Coronary artery (tissue), 2 donors: ENCODE measurements around the gene SPSB2.

Experiments
- DNase-seq: peaks from one replicate; pipeline ENCODE4 v3.0.0-alpha.2; 2017; ENCODE audit warnings: low spot score
- H3K27ac ChIP-seq, 2 donors: fragments of 200-600 bp; sonication (generic); one replicate each; pipeline ENCODE4 v1.5.1; 2016 to 2019
- H3K4me3 ChIP-seq: fragments of 200-600 bp; sonication (generic); 2 replicates; pipeline ENCODE4 v1.5.1; 2016; ENCODE audit warnings: mild to moderate bottlenecking, moderate library complexity
- TF ChIP-seq, protein P1 (sequence below): fragments of 200-600 bp; sonication (generic); IDR thresholded peaks from one replicate; pipeline ENCODE4 v1.5.1; 2019; ENCODE audit warnings: antibody characterized with exemption

SPSB2 gene

GRCh38 chr12:6830999-6831398 is 42.1 kb downstream of the SPSB2 start:
- H3K4me3 ChIP-seq = no peak overlapping the region
- TF ChIP-seq, protein P1, sequence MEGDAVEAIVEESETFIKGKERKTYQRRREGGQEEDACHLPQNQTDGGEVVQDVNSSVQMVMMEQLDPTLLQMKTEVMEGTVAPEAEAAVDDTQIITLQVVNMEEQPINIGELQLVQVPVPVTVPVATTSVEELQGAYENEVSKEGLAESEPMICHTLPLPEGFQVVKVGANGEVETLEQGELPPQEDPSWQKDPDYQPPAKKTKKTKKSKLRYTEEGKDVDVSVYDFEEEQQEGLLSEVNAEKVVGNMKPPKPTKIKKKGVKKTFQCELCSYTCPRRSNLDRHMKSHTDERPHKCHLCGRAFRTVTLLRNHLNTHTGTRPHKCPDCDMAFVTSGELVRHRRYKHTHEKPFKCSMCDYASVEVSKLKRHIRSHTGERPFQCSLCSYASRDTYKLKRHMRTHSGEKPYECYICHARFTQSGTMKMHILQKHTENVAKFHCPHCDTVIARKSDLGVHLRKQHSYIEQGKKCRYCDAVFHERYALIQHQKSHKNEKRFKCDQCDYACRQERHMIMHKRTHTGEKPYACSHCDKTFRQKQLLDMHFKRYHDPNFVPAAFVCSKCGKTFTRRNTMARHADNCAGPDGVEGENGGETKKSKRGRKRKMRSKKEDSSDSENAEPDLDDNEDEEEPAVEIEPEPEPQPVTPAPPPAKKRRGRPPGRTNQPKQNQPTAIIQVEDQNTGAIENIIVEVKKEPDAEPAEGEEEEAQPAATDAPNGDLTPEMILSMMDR = no peak
- DNase-seq = no peak
- H3K27ac ChIP-seq = no peak overlapping the region

DNA sequence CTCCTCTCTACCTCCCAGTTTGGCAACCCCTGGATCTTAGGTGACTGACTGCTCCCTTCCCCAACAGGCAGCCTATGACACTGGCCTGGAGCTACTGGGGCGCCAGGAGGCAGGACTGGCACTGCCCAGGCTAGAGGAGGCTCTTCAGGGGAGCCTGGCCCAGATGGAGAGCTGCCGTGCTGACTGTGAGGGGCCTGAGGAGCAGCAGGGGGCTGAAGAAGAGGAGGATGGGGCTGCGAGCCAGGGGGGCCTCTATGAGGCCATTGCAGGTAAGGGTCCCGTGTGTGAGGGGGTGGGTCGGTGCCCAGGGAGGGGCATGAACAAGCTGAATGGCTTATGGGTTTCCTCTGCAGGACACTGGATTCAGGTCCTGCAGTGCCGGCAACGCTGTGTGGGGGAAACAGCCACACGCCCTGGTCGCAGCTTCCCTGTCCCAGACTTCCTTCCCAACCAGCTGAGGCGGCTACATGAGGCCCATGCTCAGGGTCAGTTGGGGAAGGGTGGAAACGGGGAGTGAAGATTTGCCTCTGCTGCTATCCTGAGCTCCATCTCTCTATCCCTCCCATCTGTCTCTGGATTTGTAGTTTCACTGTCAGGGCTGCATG is 42.7 kb downstream of the SPSB2 start:
- no peak for DNase-seq
- H3K27ac ChIP-seq = peak overlapping the region; percentile 85 to 94
- TF ChIP-seq, protein P1 = no peak
- no peak overlapping the region for H3K4me3 ChIP-seq

GRCh38 chr12:6829536-6830220 is 43.4 kb downstream of the SPSB2 start:
- H3K4me3 ChIP-seq = peak overlapping the region; percentile 92
- H3K27ac ChIP-seq = peak overlapping the region; percentile 85 to 94
- no peak for DNase-seq
- TF ChIP-seq, protein P1 = no peak

DNA sequence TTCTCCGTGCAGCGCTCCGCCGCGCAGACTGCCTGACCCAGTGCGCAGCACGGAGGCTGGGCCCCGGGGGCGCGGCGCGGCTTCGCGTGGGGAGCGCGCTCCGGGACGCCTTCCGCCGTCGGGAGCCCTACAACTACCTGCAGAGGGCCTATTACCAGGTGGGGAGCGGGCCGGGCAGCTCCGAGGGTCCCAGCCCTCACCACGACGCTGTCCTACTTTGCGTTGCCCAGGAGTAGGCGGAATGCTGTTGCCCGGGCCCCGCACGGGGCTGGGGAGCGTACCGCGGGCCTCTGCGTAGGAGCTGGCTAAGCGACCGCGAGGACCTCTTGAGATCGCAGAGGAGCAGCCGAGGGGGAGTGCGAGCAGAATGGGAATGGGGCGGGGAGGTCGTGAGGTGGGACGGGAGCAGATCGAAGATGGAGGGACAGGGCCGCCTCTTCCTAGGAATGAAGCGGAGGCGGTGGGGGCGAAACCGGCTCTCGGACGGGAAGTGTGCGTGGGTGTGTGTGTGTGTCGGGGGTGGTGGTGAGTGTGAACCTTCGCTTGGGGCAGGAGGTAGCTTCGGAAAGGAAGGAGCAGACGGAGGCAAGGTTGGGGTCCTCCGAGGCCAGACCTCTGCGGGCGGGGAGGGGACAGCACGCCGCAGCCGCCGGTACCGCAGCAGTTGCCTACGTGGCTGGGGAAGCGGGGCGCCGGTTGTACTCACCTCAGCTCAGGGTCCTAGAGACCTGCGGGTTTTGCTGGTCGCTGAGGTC is 44.1 kb downstream of the SPSB2 start:
- no peak for DNase-seq
- H3K4me3 ChIP-seq = peak overlapping the region; percentile 92
- H3K27ac ChIP-seq = peak overlapping the region; percentile 85 to 94
- TF ChIP-seq, protein P1 = no peak

DNA sequence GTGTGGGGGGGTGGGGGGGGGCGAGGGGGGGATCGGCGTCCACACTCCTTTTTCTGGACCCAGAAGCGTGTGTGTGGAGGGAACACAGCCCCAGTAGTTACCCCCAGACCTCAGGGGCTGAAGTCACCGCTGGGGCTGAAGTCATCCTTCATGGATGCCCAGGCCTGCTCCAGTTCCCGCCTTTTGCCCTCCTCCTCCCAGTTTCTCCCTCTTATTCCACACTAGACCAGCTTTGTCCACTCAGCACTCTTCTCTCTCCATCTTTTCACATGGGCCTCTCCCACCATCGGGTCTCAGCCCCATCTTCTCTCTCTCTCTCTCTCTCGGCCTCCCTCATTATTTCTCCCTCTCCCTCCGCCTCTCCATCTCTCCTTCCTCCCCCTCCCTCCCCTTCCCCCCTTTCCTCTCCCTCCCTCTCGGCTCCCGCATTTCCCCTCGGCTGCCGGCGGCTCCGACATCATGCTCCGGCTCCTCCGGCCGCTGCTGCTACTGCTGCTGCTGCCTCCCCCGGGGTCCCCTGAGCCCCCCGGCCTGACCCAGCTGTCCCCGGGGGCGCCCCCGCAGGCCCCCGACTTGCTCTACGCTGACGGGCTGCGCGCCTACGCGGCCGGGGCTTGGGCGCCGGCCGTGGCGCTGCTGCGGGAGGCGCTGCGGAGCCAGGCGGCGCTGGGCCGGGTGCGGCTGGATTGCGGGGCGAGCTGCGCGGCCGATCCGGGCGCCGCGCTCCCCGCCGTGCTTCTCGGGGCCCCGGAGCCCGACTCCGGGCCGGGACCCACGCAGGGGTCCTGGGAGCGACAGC is 44.9 kb downstream of the SPSB2 start, which contains the start of gene P3H3:
P3H3 (plus strand) TSS at position 426 of the 799 bp plus-strand sequence; CDS start at position 460, 34 bp downstream.
- TF ChIP-seq, protein P1 = no peak
- Histone ChIP-seq H3K27ac (peak within 1 kb of the TSS; percentile 85 to 94), H3K4me3 (peak within 1 kb of the TSS; percentile 92)
- DNase-seq = no peak

- DNase-seq = peak; percentile 90
- TF ChIP-seq, protein P1 = no peak
- peak overlapping the region; percentile 92 for H3K4me3 ChIP-seq
- H3K27ac ChIP-seq = peak overlapping the region in 1 of 2 donors; percentile 94
Measured at GRCh38 chr12:6827437-6827911, 45.6 kb downstream of the SPSB2 start.
